GM19372 (cell line): ENCODE data around the gene RALGPS1.

Source experiments
- ATAC-seq: cut with Tn5 transposase; IDR thresholded peaks from one replicate; pipeline ENCODE4 v1.9.1; 2021; ENCODE audit warnings: mild to moderate bottlenecking, low read depth, moderate library complexity; ENCODE audit not compliant: unreplicated experiment

The RALGPS1 gene

DNA sequence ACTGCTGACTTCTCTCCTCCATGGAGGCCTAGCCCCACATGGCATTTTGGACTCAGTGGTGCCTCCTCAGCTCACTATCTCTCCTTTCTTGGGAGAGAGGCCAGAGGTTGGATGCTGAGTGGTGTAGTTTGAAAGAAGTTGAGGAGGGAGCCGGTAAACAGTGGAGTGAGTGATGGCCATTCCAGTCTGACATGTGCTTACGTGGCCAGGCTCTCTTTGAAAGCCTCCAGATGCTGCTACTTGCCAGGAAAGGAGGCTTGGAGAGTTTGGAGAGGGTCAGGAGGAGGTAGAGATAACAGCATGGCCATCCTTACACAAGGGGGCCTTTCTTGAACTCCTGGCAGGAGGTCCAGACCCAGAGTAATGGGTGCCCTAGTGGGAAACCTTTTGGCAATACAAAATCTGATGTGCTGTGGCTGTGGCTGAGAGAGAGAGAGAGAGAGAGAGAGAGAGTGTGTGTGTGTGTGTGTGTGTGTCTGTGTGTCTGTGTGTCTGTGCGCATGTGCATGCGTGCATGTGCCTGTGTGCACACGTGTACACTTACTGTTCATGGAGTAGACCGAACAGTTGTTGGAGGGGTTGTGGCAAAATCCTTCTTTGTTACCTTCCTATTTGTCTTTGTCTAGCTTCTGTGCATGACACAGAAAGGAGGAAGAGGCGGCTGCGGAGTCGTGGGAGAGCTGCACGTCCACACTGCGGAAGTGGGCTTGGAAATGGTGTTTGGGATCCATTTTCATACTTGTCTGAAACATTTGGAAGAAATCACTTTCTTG, 37.8 kb downstream of the RALGPS1 start:
- no peak for ATAC-seq

DNA sequence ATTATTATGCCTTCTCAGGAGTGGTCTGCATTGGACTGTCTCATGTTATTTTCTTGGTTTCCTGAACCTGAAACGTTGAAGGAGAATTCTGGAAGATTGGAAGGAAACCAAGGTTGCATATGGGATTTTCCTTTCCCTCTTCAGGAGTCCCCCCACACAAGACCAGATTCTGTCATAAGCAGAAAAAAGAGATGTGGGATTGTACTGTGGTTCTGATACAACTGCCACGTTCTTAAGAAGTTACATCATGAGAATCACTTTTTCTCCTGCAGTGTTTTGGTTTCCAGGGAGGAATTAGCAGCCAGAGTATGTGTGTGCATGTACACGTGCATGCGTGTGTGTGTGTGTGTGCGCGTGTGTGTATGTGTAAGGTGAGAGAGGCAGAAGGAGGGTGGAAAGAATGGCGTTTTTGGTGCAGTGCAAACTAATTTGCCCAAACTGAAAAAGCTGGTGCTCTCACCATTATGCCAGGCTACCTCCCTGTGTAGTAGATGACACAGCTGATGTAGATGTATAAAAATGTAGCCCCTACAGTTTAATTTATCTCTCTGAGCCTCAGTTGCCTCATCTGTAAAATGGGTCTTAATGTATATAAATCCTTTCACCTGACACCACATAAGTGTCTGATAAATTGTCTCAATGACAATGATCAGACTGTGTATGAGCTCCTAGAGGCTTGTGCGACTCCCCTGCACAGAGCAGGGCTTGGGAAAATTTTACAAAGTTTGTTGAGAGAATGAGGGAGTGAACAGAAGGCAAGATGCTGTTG, 38.6 kb downstream of the RALGPS1 start:
- ATAC-seq: no peak

- ATAC-seq: no peak
These were observed 41.2 kb downstream of the RALGPS1 start for GRCh38 chr9:126955811-126956210.

DNA sequence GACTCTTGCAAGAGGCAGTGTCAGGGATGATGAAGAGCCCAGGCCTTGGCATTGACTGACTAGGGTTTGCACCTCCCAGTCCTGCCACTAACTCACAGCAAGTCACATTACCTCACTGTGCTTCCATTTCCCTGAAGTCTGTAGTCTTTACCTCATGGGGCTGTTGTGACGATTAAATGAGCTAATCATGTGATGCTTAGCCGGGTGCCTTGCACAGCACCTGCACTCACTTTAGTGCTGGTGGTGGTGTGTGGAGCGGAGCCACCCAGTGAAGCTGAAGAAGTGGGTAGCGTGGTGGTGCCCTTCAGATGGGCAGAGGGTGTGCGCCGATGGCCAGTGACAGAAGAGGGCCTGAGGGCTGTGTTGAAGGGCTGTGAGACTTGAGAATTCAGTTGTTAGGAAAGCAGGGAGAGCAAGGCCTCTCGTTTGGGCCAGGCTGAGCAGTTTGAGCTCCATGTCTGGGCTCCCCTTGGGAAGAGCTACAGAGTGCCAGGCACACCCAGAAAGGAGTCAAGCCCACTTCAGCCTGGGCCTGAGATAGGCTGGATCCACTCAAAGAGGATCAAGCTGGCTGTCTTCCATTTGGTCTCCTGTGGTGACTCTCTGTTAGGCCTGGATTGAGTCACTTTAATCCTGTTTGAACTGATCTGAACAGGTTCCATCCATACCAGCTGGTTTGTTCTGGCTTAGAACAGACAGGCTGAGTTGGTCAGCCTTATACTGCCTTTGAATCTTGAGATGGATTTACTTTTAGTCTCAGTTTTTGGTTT, 42.5 kb downstream of the RALGPS1 start:
- ATAC-seq: no peak

GRCh38 chr9:126957687-126958053, 43.1 kb downstream of the RALGPS1 start:
- ATAC-seq: no peak

- no peak for ATAC-seq
These were observed 44.8 kb downstream of the RALGPS1 start for GRCh38 chr9:126959336-126959735.

DNA sequence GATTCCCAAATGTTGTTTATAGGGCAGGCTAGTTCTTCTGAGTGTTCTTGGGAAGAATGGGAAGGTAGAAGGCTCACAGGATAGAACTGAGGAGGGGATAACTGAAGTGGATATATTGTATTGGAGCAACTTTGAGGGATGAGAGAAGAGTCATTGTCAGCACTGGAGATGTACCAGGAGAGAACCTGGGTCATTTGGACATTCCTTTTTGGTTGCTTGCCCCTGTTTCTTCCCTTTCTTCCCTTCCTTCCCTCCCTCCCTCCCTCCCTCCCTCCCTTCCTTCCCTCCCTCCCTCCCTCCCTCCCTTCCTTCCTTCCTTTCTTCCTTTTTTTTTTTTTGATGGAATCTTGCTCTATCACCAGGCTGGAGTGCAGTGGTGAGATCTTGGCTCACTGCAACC, 45.3 kb downstream of the RALGPS1 start:
- no peak for ATAC-seq

DNA sequence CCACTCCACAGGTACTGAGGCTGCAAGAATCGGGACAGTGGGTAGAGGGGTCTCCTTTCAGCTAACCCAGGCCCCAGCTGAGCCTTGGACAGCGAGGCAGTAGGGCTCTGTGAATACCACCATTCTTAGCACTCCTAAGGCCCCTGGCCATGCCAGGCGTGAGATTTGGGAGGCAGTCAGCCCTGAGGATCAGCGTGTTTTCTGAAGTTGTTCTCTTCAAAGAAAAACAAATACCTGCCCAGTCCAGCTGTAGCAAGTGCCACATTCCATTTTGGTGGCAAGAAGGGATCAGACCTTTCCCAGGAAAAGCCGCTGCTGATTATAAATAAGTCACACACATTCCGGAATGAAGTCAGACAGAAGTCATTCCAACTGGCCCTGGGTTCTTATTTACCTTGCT, 47.8 kb downstream of the RALGPS1 start:
- no peak for ATAC-seq

DNA sequence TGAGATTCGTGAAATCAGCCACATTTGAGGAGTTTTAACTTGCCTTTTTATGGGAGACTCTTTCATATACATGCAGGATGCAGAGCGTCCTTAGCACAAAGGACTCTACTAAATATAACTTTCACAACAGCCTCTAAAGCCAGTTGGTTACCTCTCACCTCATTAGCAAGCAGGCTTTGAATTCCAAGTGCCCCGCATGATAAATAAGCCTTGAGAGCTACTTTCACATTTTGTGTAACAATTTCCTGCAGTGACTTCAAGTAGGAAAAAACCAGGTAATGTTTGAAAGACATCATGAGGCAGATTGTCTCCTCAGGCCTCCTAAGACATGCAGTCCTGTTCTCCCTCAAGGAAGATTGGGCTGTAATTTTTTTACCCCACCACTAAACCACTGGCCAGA, 50.5 kb downstream of the RALGPS1 start:
- no peak for ATAC-seq

- no peak for ATAC-seq
These were observed 51.2 kb downstream of the RALGPS1 start for GRCh38 chr9:126965541-126966428.

DNA sequence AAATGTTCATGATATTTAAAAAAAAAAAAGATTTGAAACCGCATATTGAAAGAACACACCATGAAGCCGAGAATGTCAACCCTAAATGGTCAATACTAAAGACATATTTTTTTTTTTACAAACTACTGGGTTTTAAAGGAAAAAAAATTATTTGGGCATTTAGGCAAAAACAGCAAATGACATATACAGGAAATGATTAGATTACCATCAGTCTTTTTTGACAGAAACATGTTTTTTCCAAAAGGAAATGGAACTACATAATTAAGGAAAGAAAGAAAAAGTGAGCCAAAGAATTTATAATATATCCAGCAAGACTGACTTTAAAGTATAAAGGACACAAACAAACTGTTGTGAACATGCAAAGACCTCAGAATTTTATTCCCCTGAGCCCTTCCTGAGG, 56.7 kb downstream of the RALGPS1 start:
- ATAC-seq: no peak

DNA sequence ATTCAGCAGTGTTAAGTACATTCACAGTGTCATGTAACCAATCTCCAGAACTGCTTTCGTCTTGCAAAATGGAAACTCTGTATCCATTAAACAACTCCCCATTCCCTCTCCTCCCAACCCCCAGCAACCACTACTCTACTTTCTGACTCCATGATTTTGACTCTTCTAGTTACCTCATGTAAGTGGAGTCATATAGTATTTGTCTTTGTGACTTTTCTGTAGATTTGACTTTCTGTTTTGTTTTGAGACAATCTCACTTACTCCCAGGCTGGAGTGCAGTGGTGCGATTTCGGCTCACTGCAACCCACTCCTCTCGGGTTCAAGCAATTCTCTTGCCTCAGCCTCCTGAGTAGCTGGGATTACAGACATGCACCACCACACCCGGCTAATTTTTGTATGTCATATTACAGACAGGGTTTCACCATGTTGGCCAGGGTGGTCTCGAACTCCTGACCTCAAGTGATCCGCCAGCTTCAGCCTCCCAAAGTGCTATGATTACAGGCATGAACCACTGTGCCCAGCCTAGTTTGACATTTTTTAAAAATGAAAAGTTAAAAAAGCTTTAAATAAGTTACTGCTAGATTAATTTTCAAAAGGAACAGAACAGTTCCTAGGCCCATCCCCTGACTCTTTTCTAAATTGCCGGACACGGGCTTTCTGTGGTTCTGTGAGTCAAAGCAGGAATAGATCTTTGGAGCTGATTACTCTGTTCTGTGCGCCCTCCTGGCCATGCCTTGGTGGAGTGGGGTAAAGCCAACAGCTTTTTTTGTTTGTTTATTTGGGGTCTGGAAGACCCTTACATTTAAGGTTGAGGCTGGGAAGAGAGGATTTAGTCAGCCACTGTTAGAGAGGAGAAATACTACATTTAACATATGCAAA, 59.3 kb downstream of the RALGPS1 start:
- ATAC-seq: no peak

DNA sequence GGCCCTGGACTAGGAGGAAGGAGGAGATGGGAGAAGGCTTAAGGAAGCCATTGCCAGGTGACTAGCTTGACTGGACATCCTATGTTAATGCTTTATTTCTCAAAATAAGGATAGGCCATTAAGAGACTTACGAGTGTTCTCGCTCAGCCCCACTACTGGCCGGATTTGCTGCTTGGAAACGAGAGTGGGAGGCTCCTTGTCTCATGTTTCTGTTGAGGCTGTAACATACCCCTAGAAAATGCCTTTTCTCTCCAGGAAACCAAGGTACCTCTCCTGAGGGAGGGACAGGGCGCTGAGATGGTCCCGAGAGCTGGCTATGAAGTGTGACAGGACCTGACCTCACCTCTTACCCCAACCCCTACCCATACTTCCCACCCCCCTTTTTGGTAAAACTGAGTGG, 60.0 kb downstream of the RALGPS1 start:
- ATAC-seq: no peak

DNA sequence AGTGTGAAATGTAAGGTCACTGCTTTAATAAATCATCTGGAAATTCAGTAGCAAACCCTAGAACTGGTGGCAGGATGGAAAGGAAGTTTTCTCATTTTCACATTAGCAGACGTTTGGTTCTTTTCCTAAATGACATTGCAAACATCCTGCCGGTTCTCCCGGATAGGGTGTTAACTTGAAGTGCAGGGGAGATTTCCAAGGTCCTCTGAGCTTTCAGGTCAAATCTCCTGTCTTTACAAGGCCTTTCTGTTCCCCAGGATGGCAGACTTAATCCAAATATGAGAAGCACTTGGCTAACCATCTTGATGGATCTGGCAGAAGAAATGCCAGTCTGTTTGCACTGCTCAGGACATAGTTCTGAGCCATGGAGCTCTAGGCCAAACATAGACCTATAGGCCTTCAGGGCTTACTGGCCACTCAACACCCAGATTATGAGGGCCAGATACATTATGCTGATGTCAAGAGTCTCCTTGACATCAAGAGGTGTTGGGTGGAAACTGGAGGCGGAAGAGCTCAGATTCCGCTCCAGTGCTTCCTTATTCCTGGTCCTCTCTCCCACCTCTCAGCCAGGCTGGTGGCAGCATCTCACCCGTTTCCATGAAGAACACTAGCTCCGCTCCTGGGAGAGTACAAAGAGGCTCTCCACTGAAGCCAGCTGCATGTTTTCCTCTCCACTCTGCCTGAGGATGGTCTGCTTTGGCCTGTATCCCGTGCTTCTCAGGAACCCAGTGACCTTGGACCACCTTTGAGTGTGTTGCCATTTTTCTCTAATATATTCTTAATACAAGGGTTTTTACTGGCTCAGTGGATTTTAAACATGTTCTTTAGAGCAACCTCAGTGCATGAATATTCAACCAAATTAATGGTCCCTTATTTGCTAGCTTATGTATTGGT, 61.0 kb downstream of the RALGPS1 start:
- ATAC-seq: no peak

DNA sequence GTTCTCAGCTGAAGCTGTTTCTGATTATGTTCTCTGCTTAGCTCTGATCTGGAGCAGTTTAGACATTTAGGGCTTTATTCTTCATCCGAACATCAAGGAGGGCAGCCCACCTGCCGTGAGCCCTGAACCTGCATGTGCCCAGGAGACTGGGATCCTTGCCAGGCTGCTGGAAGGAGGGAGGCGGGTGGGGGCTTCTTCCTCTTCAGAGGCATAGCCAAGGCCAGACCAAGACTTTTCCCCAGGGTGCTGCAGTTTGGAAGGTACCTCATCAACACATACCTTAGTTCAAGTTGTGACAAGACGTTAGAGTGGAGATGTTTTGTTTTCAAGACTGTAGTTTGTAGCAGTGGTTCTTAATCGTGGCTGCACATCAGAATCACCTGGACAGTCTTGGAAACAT, 64.9 kb downstream of the RALGPS1 start:
- no peak for ATAC-seq

GRCh38 chr9:126980231-126980630, 65.6 kb downstream of the RALGPS1 start:
- no peak for ATAC-seq

GRCh38 chr9:126981218-126981617, 66.6 kb downstream of the RALGPS1 start:
- ATAC-seq: no peak

DNA sequence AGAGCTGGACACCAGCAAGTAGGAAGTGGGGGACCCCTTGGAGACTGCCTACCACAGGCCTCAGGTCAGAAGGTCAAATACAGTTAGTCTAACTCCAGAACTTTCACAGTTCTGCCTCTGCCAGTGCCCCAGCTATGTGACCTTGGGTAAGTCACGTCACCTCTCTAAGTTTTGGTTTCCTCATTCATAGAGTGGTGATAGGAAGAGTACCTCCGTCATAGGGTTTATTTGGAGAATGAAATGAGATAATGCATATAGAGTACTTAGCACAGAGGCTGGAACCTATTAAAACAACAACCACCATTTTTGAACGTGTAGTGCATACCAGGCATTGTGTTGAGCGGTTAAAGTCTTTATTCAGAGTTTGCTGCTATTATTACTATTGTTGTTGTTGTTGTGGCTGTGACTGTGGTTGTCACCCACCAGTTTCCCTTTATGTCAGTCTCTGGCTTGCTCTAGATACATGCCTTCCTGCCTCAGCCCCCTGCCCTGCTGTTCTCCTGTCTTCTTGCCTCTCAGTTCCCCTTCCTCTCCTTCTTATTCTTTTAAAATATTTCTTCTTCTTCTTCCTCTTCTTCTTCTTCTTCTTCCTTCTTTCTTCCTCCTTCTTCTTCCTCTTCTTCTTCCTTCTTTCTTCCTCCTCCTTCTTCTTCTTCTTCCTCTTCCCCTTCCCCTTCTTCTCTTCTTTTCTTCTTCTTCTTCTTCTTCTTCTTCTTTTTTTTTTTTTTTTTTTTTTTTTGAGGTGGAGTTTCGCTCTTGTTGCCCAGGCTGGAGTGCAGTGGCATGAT, 67.8 kb downstream of the RALGPS1 start:
- ATAC-seq: no peak
